Psoas muscle (tissue), 8 donors: Measurements from ENCODE around the gene ACTC1. TPM values are rescaled to one million over a fixed set of nuclear protein-coding genes. Genes with fewer than 3 reads are reported as not detected.

Experiments
- ATAC-seq, 4 donors: fragments of 200-7000 bp; cut with Tn5 transposase; one replicate each; pipeline ENCODE4 v1.9.1; 2020; ENCODE audit warnings: moderate library complexity in 3 of 4, mild to moderate bottlenecking in 2 of 4
- DNase-seq, 2 donors: peaks; one replicate each; pipeline ENCODE4 v3.0.0-alpha.2; 2020
- H3K27ac ChIP-seq: fragments of 200-600 bp; one replicate; pipeline ENCODE4 v1.8.0; 2022
- H3K27me3 ChIP-seq, 3 donors: fragments of 200-600 bp in 1 of 3; one replicate each; pipeline versions ENCODE4 v1.6.1 to v1.8.0; 2013 to 2022; ENCODE audit warnings: low read length in 2 of 3, mild to moderate bottlenecking in 2 of 3, moderate library complexity in 1 of 3; ENCODE audit not compliant: insufficient read depth in 3 of 3
- H3K36me3 ChIP-seq, 2 donors: fragments of 200-600 bp in 1 of 2; one replicate each; pipeline versions ENCODE4 v1.6.1 to v1.8.0; 2013 to 2022; ENCODE audit warnings: low read depth in 1 of 2, mild to moderate bottlenecking in 1 of 2, moderate library complexity in 1 of 2; ENCODE audit not compliant: insufficient read depth in 1 of 2
- H3K4me1 ChIP-seq: fragments of 200-600 bp; one replicate; pipeline ENCODE4 v1.8.0; 2022
- H3K4me3 ChIP-seq: fragments of 200-600 bp; one replicate; pipeline ENCODE4 v1.8.0; 2022; ENCODE audit warnings: mild to moderate bottlenecking
- H3K9me3 ChIP-seq: fragments of 200-600 bp; one replicate; pipeline ENCODE4 v1.8.0; 2022
- CTCF ChIP-seq: fragments of 200-600 bp; IDR thresholded peaks from one replicate; pipeline ENCODE4 v1.8.0; 2022; ENCODE audit warnings: antibody characterized with exemption
- WGBS, 3 donors: extraction: QIAGEN DNeasy Blood & Tissue Kit; methylation state at CpG; one replicate each; pipeline versions ENCODE4 v1.1.6 to v1.1.7; 2013; 5-methylcytosine and 5-hydroxymethylcytosine counted together
- intact Hi-C, 2 donors: fragments of 100-400 bp; cut with DNase I; formaldehyde crosslinking; loops; one replicate each; pipeline versions ENCODE4 v1.11.0 to v1.14.2; 2022
- polyA plus RNA-seq, 3 donors: library from polyadenylated mRNA; stranded (reverse); fragments of 200-250 nt; gene quantifications; one replicate each; pipeline ENCODE4 v1.2.3, GENCODE V29; 2013
- total RNA-seq, 4 donors: library from RNA; stranded (reverse); fragmentation: NEBNext Ultra II Directional in 2 of 4; extraction: Animal tissue kit (Norgen Biotek cat#: 25700) in 2 of 4; gene quantifications; one replicate each; pipeline versions ENCODE4 v1.2.1 to v1.2.4, GENCODE V29; 2021 to 2023
- donor health status: healthy with polysubstance abuse.
- donor health status: DM: no; HTN: no; CAD: no; lungs with moderate emphysema.
- donor health status: Bipolar disorder and iron deficiency.
- donor health status: healthy.
- donor health status: DM: yes; HTN: yes; CAD: no.
- donor health status: DM: no; HTN: no; CAD: no.
- donor health status: DM: no; HTN: no; CAD: no.
- donor health status: DM: yes; HTN: yes; CAD: no.

The ACTC1 gene
- total and polyA plus RNA-seq, 7 donors = 33.5 to 3,379 (median 644) TPM

DNA sequence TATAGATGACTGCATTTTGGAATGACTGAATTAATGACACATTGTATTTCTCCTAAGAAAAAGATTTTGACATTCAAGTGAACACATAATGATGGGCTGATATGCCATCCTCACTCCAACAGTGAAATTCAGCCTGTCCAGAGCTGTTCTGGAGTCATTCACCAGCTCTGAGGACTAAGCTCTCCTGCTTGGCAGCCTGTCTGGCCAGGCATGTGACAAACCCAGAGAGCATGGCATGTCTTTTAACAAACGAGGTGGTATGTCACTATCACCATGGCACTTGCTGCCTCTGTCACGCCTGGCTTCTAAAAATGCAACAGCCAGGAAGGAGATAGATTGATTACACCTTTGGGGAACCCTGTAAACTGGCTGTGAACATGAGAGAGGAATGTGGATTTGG, 1.4 kb downstream of the ACTC1 start:
- peak; percentile 70 to 85 (median 81) for ATAC-seq
- 12 to 24% (median 15%) methylated on average over 2 of the region's 2 CpGs for WGBS, 3 donors
- no peak for TF ChIP-seq CTCF

DNA sequence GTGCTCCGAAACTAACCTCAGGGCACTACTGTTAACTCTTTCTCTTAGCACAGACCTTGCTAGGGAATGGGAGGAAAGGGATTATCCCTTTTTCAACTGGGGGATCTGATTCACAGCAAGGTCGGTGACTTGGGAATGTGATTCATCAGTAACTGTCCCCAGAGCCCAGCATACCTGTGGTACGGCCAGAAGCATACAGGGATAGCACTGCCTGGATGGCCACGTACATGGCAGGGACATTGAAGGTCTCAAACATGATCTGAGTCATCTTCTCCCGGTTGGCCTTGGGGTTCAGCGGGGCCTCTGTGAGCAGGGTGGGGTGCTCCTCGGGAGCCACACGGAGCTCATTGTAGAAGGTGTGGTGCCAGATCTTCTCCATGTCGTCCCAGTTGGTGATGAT, 2.3 kb downstream of the ACTC1 start:
- peaks cover 0 to 32% of the 10 kb centered on the region in 2 donors for H3K36me3 ChIP-seq
- H3K27me3 ChIP-seq = peaks cover 0 to 2% (median 0%) of the 10 kb centered on the region in 3 donors
- intact Hi-C loops = loop anchor here in 1 of 2 donors (5.0 kb wide), 1 partner anchor 109 kb away; no protein-coding TSS in a partner anchor
- peak in 2 of 4 donors; percentile 20 to 23 for ATAC-seq
- no peak for DNase-seq
- WGBS, 3 donors = 81 to 92% (median 91%) methylated on average over 9 of the region's 9 CpGs
- H3K4me3 ChIP-seq = peak overlapping the region; percentile 64
- no peaks in the 10 kb centered on the region for H3K9me3 ChIP-seq
- TF ChIP-seq CTCF = no peak
- peaks cover 19% of the 10 kb centered on the region for H3K4me1 ChIP-seq
- peak overlapping the region; percentile 82 for H3K27ac ChIP-seq

More for the DNA sequence above, 1.4 kb downstream of the ACTC1 start:
- Histone ChIP-seq H3K36me3 (peaks cover 0 to 32% of the 10 kb centered on the region in 2 donors), H3K4me1 (peaks cover 27% of the 10 kb centered on the region), H3K9me3 (no peaks in the 10 kb centered on the region), H3K27ac (peak overlapping the region; percentile 82), H3K27me3 (peaks cover 0 to 2% (median 0%) of the 10 kb centered on the region in 3 donors), H3K4me3 (peak overlapping the region; percentile 64)
- peak; percentile 29 to 73 for DNase-seq
- intact Hi-C loops = loop anchor here in 1 of 2 donors (5.0 kb wide), 1 partner anchor 108 kb away; no protein-coding TSS in a partner anchor

DNA sequence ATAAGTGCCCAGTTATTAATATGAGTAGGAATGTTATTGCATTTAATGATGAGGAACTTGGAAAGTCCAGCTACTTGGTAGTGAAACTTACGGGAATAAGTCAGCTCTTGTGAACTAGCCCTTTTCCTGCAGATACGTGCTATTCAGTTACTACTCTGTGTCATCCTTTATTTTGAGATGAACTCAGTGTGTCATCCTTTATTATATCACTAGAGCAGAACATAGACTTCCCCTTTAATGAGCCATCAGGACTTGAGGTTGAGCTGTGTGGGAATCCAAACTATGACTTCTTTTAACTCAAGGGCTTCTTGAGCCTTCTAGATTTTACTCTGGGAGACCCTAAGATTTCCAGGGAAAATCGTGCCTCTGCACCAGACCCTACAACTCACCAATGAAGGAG, 3.6 kb downstream of the ACTC1 start:
- Histone ChIP-seq H3K9me3 (no peaks in the 10 kb centered on the region), H3K4me3 (peak overlapping the region; percentile 64), H3K4me1 (peaks cover 19% of the 10 kb centered on the region), H3K36me3 (peaks cover 0 to 32% of the 10 kb centered on the region in 2 donors), H3K27ac (peak overlapping the region; percentile 82), H3K27me3 (peaks cover 0 to 2% (median 0%) of the 10 kb centered on the region in 3 donors)
- DNase-seq (no peak), ATAC-seq (peak; percentile 22 to 54 (median 26))
- no peak for TF ChIP-seq CTCF
- 73 to 83% (median 77%) methylated on average over 3 of the region's 3 CpGs for WGBS, 3 donors
- intact Hi-C loops = loop anchor here in 1 of 2 donors (5.0 kb wide), 1 partner anchor 111 kb away; no protein-coding TSS in a partner anchor

DNA sequence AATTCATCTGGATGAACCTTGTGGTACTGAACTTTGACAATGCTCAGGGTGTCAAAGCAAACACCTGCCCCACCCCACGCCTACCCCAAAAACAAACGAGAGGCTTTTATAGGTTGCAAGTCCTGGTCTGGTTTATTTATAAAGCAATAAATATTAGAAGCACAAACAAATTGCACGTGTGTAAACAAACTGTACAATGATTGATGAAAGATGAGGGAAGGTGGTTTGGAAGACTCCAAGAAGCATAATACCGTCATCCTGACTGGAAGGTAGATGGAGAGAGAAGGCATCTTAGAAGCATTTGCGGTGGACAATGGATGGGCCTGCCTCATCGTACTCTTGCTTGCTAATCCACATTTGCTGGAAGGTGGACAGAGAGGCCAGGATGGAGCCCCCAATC, 5.2 kb downstream of the ACTC1 start:
- no peak overlapping the region for H3K4me3 ChIP-seq
- no peak overlapping the region for H3K27ac ChIP-seq
- no peak for TF ChIP-seq CTCF
- peaks cover 10% of the 10 kb centered on the region for H3K4me1 ChIP-seq
- intact Hi-C loops = loop anchor here in 1 of 2 donors (5.0 kb wide), 1 partner anchor 112 kb away; no protein-coding TSS in a partner anchor
- peaks cover 0 to 2% (median 0%) of the 10 kb centered on the region in 3 donors for H3K27me3 ChIP-seq
- H3K36me3 ChIP-seq = peaks cover 0 to 32% of the 10 kb centered on the region in 2 donors
- no peak for ATAC-seq
- H3K9me3 ChIP-seq = no peaks in the 10 kb centered on the region
- DNase-seq = no peak
- WGBS, 3 donors = 82 to 86% (median 84%) methylated on average over 6 of the region's 6 CpGs
